ENCODE measurements around the gene RCAN3.
A peak's percentile ranks its signal among the peaks of the same experiment; 100 is the strongest.

RCAN3 gene

DNA sequence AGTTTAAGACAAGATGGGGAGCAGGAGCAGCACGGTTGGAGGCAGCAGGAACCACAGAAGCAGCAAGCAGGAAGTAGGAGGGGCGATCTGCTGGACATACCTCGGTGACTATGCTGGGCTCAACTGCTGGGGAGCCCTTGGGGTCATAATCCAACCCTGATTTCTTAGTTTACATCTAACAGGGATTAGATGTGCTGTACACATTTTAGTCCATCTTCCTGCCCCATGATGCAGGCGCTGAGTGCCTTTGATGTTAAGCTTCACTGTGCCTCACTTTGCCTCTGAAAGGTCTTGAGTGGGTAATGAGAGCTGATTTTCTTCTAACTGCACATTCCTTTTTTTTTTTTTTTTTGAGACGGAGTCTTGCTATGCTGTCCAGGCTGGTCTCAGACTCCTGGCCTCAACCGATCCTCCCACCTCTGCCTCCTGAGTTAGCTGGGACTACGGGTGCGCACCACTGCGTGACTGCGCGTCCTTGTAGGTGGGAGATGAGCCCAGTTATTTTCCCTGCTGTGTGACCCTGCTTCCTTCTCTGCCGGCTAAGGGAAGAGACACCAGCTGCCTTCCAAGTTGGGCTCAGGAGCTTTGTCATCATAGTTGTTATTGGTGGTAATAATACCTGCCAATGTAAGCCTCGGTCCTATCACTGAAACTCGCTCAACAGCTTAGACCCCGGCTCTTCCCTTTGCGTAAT lies 1.1 kb upstream of the RCAN3 start:
- TF ChIP-seq, protein P1, sequence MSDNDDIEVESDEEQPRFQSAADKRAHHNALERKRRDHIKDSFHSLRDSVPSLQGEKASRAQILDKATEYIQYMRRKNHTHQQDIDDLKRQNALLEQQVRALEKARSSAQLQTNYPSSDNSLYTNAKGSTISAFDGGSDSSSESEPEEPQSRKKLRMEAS (IDR thresholded peaks at IDR 0.05): no peak
- TF ChIP-seq EP300 (IDR thresholded peaks at IDR 0.05; ENCODE audit: borderline replicate concordance) (no peak), TAF1 (IDR thresholded peaks at IDR 0.05; ENCODE audit: low read depth) (no peak), TCF12 (IDR thresholded peaks at IDR 0.05; ENCODE audit: low read depth) (no peak), TEAD4 (IDR thresholded peaks at IDR 0.05) (no peak), CREB1 (IDR thresholded peaks at IDR 0.05; ENCODE audit: low read depth) (no peak), YY1 (IDR thresholded peaks at IDR 0.05; ENCODE audit: low read depth) (no peak), FOXM1 (IDR thresholded peaks at IDR 0.05; ENCODE audit: borderline replicate concordance, low read depth) (no peak), ZBTB7A (IDR thresholded peaks at IDR 0.05; ENCODE audit: low read depth) (no peak), RAD21 (IDR thresholded peaks at IDR 0.05; ENCODE audit: low read depth) (no peak), EGR1 (IDR thresholded peaks at IDR 0.05) (no peak), NFIC (IDR thresholded peaks at IDR 0.05) (no peak), CEBPB (IDR thresholded peaks at IDR 0.05) (no peak)
- TF ChIP-seq, protein P2, sequence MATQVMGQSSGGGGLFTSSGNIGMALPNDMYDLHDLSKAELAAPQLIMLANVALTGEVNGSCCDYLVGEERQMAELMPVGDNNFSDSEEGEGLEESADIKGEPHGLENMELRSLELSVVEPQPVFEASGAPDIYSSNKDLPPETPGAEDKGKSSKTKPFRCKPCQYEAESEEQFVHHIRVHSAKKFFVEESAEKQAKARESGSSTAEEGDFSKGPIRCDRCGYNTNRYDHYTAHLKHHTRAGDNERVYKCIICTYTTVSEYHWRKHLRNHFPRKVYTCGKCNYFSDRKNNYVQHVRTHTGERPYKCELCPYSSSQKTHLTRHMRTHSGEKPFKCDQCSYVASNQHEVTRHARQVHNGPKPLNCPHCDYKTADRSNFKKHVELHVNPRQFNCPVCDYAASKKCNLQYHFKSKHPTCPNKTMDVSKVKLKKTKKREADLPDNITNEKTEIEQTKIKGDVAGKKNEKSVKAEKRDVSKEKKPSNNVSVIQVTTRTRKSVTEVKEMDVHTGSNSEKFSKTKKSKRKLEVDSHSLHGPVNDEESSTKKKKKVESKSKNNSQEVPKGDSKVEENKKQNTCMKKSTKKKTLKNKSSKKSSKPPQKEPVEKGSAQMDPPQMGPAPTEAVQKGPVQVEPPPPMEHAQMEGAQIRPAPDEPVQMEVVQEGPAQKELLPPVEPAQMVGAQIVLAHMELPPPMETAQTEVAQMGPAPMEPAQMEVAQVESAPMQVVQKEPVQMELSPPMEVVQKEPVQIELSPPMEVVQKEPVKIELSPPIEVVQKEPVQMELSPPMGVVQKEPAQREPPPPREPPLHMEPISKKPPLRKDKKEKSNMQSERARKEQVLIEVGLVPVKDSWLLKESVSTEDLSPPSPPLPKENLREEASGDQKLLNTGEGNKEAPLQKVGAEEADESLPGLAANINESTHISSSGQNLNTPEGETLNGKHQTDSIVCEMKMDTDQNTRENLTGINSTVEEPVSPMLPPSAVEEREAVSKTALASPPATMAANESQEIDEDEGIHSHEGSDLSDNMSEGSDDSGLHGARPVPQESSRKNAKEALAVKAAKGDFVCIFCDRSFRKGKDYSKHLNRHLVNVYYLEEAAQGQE (IDR thresholded peaks at IDR 0.05; ENCODE audit: low read depth): no peak
- TF ChIP-seq, protein P3, sequence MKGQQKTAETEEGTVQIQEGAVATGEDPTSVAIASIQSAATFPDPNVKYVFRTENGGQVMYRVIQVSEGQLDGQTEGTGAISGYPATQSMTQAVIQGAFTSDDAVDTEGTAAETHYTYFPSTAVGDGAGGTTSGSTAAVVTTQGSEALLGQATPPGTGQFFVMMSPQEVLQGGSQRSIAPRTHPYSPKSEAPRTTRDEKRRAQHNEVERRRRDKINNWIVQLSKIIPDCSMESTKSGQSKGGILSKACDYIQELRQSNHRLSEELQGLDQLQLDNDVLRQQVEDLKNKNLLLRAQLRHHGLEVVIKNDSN (IDR thresholded peaks at IDR 0.05): no peak

DNA sequence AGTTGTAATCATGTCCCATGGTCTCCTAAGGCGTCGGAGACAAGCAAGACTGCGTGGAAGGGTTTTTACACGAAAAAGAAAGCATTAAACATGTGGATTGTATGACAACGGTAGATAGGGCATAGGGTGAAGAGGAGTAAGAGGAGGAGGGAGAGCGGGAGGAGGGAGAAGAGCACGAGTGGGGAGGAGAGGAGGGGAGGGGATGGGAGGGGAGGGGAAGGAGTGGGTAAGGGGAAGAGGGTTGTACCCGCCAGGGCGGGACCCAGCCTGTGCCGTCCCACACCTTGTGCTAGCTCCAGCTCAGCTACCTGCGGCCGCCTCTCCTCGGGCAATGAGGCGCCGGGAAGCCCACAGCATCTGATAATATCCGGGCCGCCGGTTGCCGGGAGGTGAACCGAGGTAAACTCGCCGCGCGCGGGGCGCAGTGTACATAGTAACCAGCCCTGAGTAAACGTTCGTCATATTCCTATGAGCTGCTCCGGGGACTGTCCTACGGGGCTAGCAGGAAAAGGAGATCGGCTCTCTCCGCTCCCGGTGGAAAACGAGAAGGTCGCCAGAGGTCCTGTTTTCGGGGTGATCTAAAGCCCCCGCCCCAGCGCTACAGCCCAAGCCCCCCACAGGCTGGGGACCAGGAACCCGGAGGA lies 449 bp upstream of the RCAN3 start:
- TF ChIP-seq TAF1 (IDR thresholded peaks at IDR 0.05; ENCODE audit: low read depth): no peak
- no peak for TF ChIP-seq EGR1 (IDR thresholded peaks at IDR 0.05)
- TF ChIP-seq TEAD4 (IDR thresholded peaks at IDR 0.05): no peak
- no peak; the same call in 1 of the 2 replicates for TF ChIP-seq ZBTB7A (IDR thresholded peaks at IDR 0.05; ENCODE audit: low read depth)
- TF ChIP-seq CREB1 (IDR thresholded peaks at IDR 0.05; ENCODE audit: low read depth): no peak
- TF ChIP-seq TCF12 (IDR thresholded peaks at IDR 0.05; ENCODE audit: low read depth): no peak
- no peak for TF ChIP-seq CEBPB (IDR thresholded peaks at IDR 0.05)
- TF ChIP-seq, protein P2 (IDR thresholded peaks at IDR 0.05; ENCODE audit: low read depth): no peak
- TF ChIP-seq NFIC (IDR thresholded peaks at IDR 0.05): no peak
- TF ChIP-seq YY1 (IDR thresholded peaks at IDR 0.05; ENCODE audit: low read depth): no peak
- TF ChIP-seq, protein P1 (IDR thresholded peaks at IDR 0.05): no peak
- TF ChIP-seq, protein P3 (IDR thresholded peaks at IDR 0.05): no peak
- TF ChIP-seq RAD21 (IDR thresholded peaks at IDR 0.05; ENCODE audit: low read depth): no peak; the same call in 1 of the 2 replicates
- TF ChIP-seq EP300 (IDR thresholded peaks at IDR 0.05; ENCODE audit: borderline replicate concordance): no peak
- no peak for TF ChIP-seq FOXM1 (IDR thresholded peaks at IDR 0.05; ENCODE audit: borderline replicate concordance, low read depth)

DNA sequence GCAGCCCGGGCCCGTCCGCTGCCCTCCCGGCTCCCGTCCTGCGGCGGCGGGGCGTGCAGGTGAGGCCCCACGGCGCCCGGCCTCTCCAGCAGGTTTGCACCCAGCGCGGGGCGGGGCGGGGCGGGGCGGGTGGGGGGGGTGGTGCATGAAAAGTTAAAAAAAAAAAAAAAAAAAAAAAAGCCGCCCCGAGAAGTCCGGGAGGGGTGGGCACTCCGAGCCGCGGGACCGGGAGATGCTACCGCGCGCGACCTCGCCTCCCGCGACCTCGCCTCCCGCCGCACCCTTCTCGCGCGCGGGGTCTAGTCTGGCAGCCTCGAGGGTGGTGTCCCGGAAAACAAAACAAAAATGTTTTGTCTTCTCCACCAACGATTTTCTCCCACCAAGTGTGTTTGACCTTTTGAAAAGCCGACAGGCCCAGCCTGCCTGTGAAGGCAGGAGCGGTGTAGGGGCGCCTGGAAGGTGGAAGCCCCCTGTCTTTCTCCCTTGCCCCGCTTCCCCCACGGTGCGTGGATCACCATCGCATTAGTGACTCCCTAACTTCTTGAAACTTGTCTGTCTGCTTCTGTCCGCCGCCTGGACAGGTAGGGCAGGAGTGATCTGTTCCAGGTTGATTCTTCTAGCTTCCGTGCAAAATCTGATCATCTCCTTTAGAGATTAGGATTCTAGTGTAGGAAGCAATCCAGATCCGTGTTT lies 569 bp downstream of the RCAN3 start:
- TF ChIP-seq RAD21 (IDR thresholded peaks at IDR 0.05; ENCODE audit: low read depth) (no peak), TEAD4 (IDR thresholded peaks at IDR 0.05) (no peak), EGR1 (IDR thresholded peaks at IDR 0.05) (no peak), NFIC (IDR thresholded peaks at IDR 0.05) (no peak), TAF1 (IDR thresholded peaks at IDR 0.05; ENCODE audit: low read depth) (no peak), ZBTB7A (IDR thresholded peaks at IDR 0.05; ENCODE audit: low read depth) (0 out of 2 replicates have a peak, but pooled peaks have one; percentile 20), FOXM1 (IDR thresholded peaks at IDR 0.05; ENCODE audit: borderline replicate concordance, low read depth) (no peak)
- TF ChIP-seq, protein P3 (IDR thresholded peaks at IDR 0.05): no peak

DNA sequence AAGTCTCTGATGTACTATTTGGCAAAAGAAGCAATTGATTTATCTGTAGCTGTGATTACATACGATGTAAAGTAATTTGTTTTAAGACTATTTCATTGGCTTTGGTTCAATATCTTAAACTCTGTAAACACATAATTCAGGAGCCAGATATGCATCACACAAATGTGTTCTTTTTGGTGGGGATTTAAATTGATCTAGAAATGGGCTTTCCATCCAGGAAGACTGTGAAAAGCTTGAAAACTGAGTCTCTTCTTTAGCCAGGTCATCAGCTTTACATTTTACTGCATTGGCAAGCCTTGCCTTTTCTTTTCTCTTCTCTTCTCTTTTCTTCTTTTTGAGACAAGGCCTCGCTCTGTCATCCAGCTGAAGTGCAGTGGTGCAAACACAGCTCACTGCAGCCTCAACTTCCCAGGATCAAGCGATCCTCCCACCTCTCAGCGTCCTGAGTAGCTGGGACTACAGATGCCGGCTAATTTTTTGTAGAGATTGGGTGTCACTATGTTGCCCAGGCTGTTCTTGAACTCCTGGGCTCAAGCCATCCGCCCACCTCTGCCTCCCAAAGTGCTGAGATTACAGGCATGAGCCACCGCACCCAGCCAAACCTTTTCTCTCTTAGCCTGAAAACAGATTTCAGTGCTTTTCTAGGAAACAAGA lies 1.4 kb downstream of the RCAN3 start:
- TF ChIP-seq, protein P1 (IDR thresholded peaks at IDR 0.05): no peak

Data from Ishikawa (cell line).